DMS114 treated with DMSO at 0.1 percent for 48 hours (cell line): Measurements from ENCODE around the gene DLK2.
"Not testable (repeated sequence)": the region's sequence is repeated elsewhere in the genome, so short reads cannot be mapped to it uniquely, and the experiment has no call there.

Experiments used
- DNase-seq: peaks from one replicate; lab custom pipeline; 2025; ENCODE audit not compliant: unreplicated experiment; lab: John Stamatoyannopoulos, UW

DLK2 gene

DNA sequence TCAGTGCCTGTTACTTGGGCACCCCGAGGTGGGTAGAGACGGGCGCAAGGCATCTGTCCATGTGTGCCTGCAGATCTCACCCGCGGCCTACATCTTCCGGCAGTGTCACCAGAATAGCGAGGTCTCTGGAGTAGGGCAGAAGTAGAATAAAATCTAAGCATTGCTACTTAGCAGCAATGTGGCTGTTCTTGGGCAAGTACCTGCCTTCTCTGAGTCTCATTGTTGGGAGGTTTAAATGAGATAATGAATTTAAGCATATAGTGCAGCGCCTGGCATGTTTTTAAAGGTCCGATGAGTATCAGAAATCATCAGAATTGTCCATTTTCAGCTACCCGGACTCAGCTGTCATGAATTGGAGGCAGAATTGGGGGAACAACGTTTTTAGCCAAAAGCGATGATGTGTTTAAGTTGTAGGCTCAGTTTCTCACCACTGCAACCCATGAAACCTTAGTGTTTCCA, 27.2 kb downstream of the DLK2 start:
- DNase-seq = no peak

DNA sequence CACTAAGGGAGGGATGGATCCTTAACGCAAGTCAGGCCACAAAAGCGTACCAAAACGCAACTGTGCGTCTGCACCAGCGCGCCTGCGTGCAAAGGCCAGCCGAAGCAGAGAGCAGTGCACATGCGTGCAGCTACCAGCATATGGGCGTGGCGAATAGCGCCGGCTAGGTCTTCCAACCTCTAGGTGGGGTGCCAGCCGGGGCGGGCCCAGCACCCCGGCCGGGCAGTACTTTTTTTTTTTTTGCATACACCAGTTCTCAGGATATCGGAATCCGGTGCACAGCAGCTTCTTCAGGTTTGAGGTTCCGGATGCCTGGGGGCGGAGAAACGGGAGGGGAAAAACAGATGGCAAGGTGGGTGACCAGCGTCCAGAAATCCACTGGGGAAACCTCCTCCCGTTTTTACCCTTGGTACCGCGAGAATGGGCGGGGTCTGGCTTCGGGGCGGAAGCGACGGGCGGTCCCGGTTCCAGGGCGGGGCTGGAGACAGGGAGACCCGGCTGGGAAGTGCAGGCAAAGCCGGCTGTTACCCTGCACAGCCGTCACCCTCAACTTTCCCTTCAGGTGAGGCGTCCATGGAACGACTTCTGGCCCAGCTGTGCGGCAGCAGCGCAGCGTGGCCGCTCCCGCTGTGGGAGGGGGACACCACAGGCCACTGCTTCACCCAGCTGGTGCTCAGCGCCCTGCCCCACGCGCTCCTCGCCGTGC, 27.8 kb downstream of the DLK2 start, which contains the start of gene ABCC10:
TSS of gene ABCC10 (plus strand) at position 136 of the 706 bp plus-strand sequence. CDS start at position 574, 438 bp downstream.
- DNase-seq = peak; percentile 98

DNA sequence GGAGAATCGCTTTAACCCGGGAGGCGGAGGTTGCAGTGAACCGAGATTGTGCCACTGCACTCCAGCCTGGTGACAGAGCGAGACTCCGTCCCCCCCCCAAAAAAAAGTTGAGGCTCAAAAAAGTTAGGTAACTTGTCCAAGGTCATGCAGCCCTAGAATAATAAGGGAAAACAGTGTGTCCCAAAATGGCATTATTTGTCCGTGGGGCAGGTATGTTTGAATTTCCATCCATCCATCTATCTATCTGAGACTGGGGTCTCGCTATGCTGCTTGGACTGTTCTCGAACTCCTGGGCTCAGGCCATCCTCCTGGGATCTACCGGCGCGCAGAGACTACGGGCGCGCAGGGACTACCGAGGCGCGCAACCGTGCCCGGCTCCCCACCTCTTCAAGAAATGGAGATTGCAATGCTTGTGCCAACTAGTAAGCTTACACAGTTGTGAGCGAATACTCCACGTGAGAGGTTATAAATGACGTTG, 28.4 kb downstream of the DLK2 start:
- DNase-seq = no peak

DNA sequence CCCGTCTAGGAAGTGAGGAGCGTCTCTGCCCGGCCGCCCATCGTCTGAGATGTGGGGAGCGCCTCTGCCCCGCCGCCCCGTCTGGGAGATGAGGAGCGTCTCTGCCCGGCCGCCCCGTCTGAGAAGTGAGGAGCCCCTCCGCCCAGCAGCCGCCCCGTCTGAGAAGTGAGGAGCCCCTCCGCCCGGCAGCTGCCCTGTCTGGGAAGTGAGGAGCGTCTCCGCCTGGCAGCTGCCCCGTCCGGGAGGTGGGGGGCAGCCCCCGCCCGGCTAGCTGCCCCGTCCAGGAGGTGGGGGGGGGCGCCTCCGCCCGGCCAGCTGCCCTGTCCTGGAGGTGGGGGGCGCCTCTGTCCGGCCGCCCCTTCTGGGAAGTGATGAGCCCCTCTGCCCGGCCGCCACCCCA, 30.3 kb downstream of the DLK2 start:
- not testable (repeated sequence) for DNase-seq

DNA sequence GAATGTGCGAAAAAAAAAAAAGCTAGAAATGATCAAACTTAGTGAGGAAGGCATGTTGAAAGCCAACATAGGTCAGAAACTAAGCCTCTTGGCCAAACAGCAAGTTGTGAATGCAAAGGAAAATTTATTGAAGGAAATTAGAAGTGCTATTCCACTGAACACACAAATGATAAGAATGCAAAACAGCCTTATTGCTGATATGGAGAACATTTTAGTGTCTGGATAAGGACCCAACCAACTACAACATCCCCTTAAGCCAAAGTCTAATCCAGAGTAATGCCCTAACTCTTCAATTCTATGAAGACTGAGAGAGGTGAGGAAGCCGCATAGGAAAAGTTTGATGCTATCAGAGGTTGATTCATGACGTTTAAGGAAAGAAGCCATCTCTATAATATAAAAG, 33.5 kb downstream of the DLK2 start:
- no peak for DNase-seq

DNA sequence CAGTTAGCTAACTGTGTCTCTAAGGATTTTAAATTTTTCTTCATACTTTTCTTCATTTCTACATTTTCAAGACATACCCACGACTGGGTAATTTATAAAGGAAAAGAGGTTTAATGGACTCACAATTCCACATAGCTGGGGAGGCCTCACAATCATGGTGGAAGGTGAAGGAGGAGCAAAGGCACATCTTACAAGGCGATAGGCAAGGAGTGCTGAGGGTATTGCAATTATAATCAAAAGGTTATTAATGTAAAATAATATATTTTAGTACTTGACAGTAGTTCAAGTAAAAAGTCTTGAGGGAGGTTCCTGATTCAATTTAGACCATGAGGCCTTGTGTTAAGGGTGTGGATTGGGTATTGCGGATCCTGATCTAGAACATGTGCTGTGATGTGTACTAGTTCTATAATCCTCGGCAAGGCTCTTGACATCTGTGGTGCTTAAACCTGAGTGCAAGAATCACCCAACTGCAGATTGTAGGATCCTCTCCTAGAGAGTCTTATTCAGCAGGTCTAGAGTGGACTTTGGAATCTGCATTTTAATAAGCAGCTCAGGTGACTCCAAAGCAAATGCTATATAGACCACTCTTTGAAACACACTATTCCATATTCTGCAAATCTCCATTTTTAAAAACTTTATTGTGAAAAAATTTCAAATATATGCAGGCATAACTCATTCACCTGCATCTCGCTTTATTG, 35.2 kb downstream of the DLK2 start:
- no peak for DNase-seq

DNA sequence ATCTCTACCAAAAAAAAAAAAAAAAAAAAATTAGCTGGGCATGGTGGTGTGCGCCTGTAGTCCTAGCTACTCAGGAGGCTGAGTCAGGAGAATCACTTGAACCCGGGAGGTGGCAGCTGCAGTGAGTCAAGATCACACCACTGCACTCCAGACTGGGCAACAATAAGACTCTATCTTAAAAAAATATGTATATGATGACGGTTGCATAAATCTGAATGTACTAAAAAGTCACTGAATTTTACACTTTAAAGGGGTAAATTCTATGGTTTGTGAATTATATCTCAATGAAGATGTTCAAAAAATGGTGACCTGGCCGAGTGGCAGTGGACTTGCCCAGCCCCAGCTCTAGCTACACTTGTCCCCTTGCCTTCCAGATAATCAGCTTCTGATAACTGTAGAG, 38.4 kb downstream of the DLK2 start:
- DNase-seq = no peak

DNA sequence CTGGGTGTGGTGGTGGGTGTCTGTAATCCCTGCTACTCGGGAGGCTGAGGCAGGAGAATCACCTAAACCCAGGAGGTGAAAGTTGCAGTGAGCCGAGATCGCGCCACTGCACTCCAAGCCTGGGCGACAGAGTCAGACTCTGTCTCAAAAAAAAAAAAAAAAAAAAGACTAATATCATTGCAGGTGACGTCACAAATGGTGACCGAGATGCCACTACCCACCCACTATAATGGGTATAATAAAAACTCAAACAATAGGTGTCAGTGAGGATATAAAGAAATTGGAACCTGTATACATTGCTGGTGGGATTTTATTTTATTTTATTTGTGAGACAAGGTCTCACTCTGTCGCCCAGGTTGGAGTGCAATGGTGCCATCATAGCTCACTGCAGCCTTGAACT, 40.1 kb downstream of the DLK2 start:
- DNase-seq = not testable (repeated sequence)

DNA sequence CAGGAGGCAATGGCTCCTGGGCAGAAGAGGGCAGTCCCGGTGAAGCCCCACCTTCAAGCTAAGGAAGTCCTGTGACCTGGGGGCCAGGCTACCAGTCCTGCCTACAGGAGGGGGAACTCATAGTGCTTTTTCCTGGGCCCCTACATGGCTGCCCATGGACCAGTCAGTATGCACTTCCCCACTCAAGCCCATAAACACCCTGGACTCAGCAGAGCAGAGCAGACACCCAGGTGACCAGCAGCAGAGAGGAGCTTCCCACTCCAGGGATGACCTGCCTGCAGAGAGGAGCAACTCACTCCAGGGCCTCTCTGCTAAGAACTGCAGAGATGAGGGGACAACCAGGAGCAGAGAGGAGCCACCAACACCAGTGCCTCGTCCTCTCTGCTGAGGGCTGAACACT, 42.3 kb downstream of the DLK2 start:
- DNase-seq = no peak

DNA sequence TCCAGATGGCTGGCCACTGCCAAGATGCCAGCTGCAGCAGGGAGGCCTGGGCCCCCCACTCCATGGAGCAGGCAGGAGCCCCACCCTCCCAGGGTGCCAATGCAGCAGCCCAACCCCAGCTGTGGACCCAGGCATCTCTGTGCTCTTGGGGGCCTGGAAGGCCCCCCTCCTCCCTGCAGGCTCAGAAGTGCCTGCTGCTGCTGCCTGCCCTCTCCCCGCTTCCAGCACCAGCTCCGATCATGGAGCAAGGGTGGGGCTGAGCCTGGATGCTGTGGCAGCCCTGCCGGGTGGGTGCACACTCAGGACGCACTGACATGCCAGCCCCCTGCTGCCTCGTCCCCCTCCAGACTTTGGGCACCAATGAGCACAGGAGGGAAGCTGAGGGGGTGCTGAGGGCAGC, 42.8 kb downstream of the DLK2 start:
- DNase-seq = no peak

DNA sequence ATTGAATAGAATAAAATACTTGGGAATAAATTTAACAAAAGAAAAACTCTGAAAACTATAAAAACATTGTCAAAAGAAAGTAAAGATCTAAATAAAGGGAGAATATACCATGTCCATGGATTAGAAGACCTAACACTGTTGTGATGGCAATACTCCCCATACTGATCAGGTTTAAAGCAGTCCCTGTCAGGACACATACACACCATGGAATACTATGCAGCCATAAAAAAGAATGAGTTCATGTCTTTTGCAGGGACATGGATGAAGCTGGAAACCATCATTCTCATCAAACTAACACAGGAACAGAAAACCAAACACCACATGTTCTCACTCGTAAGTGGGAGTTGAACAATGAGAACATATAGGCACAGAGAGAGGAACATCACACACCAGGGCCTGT, 44.6 kb downstream of the DLK2 start:
- not testable (repeated sequence) for DNase-seq

DNA sequence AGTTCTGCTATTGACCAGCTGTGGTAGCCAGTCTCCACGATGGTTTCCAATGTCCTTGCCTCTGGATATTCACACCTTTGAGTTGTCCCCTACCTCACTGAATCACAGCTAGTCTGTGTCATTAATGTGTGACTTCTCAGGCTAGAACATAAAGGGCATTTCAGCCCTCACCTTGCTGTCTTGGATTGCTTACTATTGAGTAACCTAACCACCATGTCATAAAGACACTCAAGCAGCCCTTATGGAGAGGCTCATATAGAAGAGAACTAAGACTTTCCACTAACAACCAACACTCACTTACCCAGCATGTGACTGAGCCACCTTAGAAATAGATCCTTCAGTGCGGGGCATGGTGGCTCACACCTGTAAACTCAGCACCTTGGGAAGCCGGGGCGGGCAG, 47.1 kb downstream of the DLK2 start:
- DNase-seq = no peak

DNA sequence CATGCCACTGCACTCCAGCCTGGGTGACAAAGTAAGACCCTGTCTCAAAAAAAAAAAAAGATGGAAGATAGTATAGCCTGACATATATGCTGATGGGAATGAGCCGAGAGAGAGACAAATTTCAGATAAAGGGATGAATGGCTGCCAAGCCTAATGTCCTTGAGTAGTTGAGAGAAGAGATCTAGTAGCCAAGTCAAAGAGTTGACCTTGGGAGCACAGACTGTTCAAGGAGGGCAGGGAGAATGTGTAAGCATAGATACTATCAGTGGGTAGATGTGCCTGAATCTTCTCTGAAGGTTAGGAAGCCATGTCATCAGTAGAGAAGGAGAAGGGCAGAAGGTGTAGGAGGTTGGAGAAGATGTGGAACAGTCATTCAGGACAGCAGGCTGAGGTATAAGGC, 48.1 kb downstream of the DLK2 start:
- DNase-seq = no peak

DNA sequence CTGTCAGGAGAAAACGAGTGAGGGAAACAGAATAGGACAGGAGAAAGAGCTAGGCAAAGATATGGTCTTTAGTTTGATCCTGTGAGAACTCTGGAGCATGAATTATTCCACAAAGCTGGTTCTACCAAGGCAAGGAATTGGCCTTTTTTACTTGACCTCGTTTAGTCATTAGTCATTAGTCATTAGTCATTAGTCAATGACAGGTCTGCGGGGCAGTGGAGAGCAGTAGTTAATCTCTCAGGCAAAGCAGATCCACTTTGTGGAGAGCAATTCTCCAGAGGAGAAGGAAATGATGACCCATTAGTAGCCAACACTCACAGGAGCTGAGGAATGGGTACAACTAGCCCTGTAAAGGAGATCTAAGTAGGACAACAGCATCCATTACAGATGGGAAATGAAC, 50.0 kb downstream of the DLK2 start:
- DNase-seq = no peak

DNA sequence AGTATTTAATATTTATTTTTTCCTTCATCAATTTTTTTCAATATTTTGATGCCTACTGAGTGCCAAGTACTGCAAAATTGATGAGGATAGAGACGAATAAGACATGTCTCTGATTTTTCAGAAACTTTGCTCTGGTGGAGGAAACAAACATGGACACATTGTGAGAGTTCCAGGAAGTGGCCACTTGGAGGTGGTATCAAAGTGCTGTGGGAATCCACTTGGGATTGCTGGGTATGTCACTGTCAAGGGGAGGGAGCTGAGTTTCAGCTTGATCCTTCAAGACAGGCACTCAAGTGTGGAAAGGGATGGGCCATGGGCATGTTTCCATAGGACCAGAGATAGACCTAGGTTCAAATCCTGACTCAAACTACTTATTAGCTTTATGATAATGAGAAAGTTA, 52.5 kb downstream of the DLK2 start:
- DNase-seq = no peak

DNA sequence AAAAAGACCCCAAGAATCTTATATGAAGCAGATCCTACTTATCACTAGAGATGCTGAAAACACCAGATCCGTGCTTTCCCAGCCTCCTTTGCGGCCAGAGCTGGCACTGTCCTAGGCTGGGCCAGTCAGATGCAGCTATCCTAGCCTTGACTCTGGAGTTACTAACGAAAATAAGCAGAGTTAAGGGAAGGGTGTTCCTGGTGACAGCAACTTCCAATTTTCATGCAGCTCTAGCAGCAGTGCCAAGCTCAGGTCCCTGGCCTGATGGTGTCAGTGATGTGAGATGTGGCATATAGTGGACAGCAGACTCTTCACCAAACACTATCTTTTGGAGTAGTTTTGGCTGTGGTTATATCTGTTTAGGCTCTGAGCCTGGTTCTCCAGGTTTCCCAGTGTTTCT, 53.6 kb downstream of the DLK2 start:
- DNase-seq = no peak
